ENCODE data around the gene TBC1D3B. TPM values are rescaled to one million over a fixed set of nuclear protein-coding genes. Genes with fewer than 3 reads are reported as not detected.

TBC1D3B gene
- total RNA-seq, 1 experiment from 2014 or later = 11.3 TPM

DNA sequence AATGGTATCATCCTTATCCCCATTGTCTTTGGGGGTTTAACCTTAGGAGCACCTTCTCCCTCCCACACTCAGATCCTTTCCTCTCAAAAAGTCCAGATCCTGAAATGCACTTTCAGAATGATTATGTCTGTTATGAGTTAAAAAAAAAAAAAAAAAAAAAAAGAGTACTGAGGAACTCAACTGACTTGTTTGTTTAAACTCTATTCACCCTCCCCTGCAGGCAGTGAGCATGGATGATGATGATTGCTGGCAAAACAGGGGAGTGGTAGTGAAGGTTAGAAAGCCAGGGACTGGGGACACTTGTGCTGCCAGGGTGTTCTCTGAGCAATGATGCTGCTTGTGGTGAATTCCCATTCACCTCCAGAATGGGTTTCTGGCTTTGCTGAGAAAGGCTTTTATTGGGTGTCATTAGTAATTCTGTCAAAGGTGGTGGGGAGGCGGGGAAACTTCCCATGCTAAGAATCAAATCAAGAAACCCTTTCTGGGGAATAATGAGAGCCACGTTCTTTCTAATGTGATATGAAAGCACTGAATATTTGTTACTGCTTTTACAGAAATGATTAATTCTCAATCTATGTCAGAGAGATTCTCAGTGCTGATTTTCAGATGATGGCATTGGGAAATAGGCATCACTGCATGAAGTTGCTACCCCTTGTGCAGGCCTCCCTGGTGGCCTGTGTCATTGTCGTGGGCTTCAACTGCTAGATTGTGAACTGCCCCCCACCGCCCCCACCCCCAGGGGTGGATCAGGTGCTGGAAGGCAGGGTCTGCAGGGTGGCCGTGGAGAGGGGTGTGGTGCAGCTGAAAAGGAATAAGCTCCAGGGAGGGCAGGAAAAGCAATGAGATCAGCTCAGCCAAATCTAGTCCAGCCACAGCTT, 58.7 kb downstream of the TBC1D3B start:
- Histone ChIP-seq H3K27ac (ENCODE audit: low read depth, low read length) (no peak overlapping the region), H3K9me3 (ENCODE audit: control insufficient read depth in 1 of 2, insufficient read depth in 1 of 2, low read depth in 1 of 2, low read length in 2 of 2) (no peaks in the 10 kb centered on the region; a peak in 1 of 4 replicates), H3K9me2 (ENCODE audit: insufficient read depth) (no peaks in the 10 kb centered on the region), H3K9ac (ENCODE audit: low read length) (no peak overlapping the region), H3K36me3 (ENCODE audit: control insufficient read depth in 1 of 2, insufficient read depth in 2 of 2, low read length in 2 of 2) (no peaks in the 10 kb centered on the region), H3K4me3 (replicated peaks in 1 of 2; ENCODE audit: low read depth in 1 of 2, low read length in 2 of 2) (no peak overlapping the region), H4K20me1 (ENCODE audit: insufficient read depth) (no peaks in the 10 kb centered on the region), H2AFZ (ENCODE audit: low read depth, low read length, poor library complexity, severe bottlenecking) (no peak overlapping the region), H3K27me3 (ENCODE audit: insufficient read depth, low read length) (no peaks in the 10 kb centered on the region; the same call in 1 of the 2 replicates), H3K4me1 (ENCODE audit: control insufficient read depth in 1 of 2, insufficient read depth in 2 of 2, low read length in 2 of 2) (no peaks in the 10 kb centered on the region), H3K4me2 (ENCODE audit: low read length) (no peak overlapping the region), H3K79me2 (ENCODE audit: insufficient read depth, low read length) (no peaks in the 10 kb centered on the region)
- BruUV-seq (replicated peaks) = no TSS peak
- no peak for DNase-seq (ENCODE audit: low read depth, low spot score)
- ChIA-PET CTCF (interaction anchor here (0.9 to 1.8 kb wide), 4 partner anchors 12 to 148 kb away, joined by 5 to 10 read pairs (median 6); no protein-coding TSS in a partner anchor), RAD21 (ENCODE audit: low non-redundant PET in 1 of 2, low total read pairs in 2 of 2, uncharacterized antibody in 2 of 2, unreplicated experiment in 2 of 2) (no interaction called here), POLR2A (interaction anchor here (0.9 kb wide), 1 partner anchor 17 kb away, joined by 3 read pairs; no protein-coding TSS in a partner anchor)
- no peak for TF ChIP-seq POLR2A (IDR thresholded peaks at IDR 0.05; ENCODE audit: borderline replicate concordance, extremely low read depth, insufficient read depth, insufficient read length)
- no peak for TF ChIP-seq EGR1 (IDR thresholded peaks at IDR 0.05; ENCODE audit: low read depth)
- TF ChIP-seq, protein P1, sequence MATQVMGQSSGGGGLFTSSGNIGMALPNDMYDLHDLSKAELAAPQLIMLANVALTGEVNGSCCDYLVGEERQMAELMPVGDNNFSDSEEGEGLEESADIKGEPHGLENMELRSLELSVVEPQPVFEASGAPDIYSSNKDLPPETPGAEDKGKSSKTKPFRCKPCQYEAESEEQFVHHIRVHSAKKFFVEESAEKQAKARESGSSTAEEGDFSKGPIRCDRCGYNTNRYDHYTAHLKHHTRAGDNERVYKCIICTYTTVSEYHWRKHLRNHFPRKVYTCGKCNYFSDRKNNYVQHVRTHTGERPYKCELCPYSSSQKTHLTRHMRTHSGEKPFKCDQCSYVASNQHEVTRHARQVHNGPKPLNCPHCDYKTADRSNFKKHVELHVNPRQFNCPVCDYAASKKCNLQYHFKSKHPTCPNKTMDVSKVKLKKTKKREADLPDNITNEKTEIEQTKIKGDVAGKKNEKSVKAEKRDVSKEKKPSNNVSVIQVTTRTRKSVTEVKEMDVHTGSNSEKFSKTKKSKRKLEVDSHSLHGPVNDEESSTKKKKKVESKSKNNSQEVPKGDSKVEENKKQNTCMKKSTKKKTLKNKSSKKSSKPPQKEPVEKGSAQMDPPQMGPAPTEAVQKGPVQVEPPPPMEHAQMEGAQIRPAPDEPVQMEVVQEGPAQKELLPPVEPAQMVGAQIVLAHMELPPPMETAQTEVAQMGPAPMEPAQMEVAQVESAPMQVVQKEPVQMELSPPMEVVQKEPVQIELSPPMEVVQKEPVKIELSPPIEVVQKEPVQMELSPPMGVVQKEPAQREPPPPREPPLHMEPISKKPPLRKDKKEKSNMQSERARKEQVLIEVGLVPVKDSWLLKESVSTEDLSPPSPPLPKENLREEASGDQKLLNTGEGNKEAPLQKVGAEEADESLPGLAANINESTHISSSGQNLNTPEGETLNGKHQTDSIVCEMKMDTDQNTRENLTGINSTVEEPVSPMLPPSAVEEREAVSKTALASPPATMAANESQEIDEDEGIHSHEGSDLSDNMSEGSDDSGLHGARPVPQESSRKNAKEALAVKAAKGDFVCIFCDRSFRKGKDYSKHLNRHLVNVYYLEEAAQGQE (IDR thresholded peaks at IDR 0.05; ENCODE audit: low read depth) = no peak
- no peak for TF ChIP-seq TCF7L2 (IDR thresholded peaks at IDR 0.05; ENCODE audit: borderline replicate concordance, extremely low read depth, insufficient read depth, insufficient read length)
- no peak for TF ChIP-seq CTCF (IDR thresholded peaks at IDR 0.05 in 2 of 3, conservative IDR thresholded peaks at IDR 0.05 in 1 of 3; ENCODE audit: borderline replicate concordance in 1 of 3, insufficient read depth in 1 of 3, low read depth in 2 of 3, low read length in 2 of 3)
- TF ChIP-seq EZH2 (IDR thresholded peaks at IDR 0.05) = no peak
- no peak for TF ChIP-seq JUND (IDR thresholded peaks at IDR 0.05)
- TF ChIP-seq SRF (IDR thresholded peaks at IDR 0.05; ENCODE audit: low read depth) = no peak
- TF ChIP-seq, protein P2, sequence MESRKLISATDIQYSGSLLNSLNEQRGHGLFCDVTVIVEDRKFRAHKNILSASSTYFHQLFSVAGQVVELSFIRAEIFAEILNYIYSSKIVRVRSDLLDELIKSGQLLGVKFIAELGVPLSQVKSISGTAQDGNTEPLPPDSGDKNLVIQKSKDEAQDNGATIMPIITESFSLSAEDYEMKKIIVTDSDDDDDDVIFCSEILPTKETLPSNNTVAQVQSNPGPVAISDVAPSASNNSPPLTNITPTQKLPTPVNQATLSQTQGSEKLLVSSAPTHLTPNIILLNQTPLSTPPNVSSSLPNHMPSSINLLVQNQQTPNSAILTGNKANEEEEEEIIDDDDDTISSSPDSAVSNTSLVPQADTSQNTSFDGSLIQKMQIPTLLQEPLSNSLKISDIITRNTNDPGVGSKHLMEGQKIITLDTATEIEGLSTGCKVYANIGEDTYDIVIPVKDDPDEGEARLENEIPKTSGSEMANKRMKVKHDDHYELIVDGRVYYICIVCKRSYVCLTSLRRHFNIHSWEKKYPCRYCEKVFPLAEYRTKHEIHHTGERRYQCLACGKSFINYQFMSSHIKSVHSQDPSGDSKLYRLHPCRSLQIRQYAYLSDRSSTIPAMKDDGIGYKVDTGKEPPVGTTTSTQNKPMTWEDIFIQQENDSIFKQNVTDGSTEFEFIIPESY (IDR thresholded peaks at IDR 0.05; ENCODE audit: extremely low read depth, insufficient replicate concordance, low read length) = no peak
- TF ChIP-seq ZNF274 (IDR thresholded peaks at IDR 0.05; ENCODE audit: low read depth, low read length) = no peak
- TF ChIP-seq CEBPB (IDR thresholded peaks at IDR 0.05; ENCODE audit: low read depth) = no peak
- TF ChIP-seq SP1 (IDR thresholded peaks at IDR 0.05; ENCODE audit: low read depth) = no peak
- ATAC-seq = no peak
- intact Hi-C loops (cut with micrococcal nuclease) = no loop called here
